BE2C (cell line): Measurements from ENCODE around the gene PDE4A.

ENCODE experiments used
- DNase-seq: peaks from one replicate; pipeline ENCODE4 v3.0.0-alpha.2; 2020
- H3K27me3 ChIP-seq: fragments of 250-450 bp; sonication (Bioruptor Pico); 2 replicates; pipeline ENCODE4 v1.5.1; 2020; ENCODE audit warnings: mild to moderate bottlenecking
- H3K36me3 ChIP-seq: fragments of 250-450 bp; sonication (Bioruptor Pico); 2 replicates; pipeline ENCODE4 v1.5.1; 2020; ENCODE audit warnings: mild to moderate bottlenecking
- H3K4me1 ChIP-seq: fragments of 250-450 bp; sonication (Bioruptor Pico); 2 replicates; pipeline ENCODE4 v1.5.1; 2020
- H3K4me3 ChIP-seq: 2 replicates; pipeline ENCODE4 v1.5.1; 2011; ENCODE audit warnings: low read depth, low read length
- H3K9me3 ChIP-seq: fragments of 250-450 bp; sonication (Bioruptor Pico); 2 replicates; pipeline ENCODE4 v1.5.1; 2020
- TF ChIP-seq, protein P1 (sequence below): IDR thresholded peaks from 2 replicates; pipeline ENCODE4 v1.5.1; 2012; ENCODE audit warnings: mild to moderate bottlenecking, low read depth, low read length

Gene PDE4A

DNA sequence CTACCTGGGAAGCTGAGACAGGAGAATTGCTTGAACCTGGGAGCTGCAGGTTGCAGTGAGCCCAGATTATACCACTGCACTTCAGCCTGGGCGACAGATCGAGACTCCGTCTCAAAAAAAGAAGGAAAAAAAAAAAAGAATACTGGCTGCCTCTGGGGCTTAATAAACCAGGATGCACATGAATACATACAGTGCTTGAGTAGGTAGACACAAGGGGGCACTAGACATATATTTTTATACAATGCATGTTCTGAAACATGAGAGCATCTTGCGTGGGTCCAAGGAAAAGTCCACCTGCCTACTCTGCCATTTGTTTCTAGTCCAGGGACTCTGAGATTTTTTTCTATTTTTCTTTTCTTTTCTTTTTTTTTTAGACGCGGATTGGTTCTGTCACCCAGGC lies 51.6 kb downstream of the PDE4A start:
- Histone ChIP-seq H3K27me3 (no peaks in the 10 kb centered on the region), H3K36me3 (0 out of 2 replicates have a peak, but pooled peaks cover 5% of the 10 kb centered on the region), H3K4me3 (no peak overlapping the region), H3K4me1 (no peaks in the 10 kb centered on the region), H3K9me3 (no peaks in the 10 kb centered on the region)
- TF ChIP-seq, protein P1, sequence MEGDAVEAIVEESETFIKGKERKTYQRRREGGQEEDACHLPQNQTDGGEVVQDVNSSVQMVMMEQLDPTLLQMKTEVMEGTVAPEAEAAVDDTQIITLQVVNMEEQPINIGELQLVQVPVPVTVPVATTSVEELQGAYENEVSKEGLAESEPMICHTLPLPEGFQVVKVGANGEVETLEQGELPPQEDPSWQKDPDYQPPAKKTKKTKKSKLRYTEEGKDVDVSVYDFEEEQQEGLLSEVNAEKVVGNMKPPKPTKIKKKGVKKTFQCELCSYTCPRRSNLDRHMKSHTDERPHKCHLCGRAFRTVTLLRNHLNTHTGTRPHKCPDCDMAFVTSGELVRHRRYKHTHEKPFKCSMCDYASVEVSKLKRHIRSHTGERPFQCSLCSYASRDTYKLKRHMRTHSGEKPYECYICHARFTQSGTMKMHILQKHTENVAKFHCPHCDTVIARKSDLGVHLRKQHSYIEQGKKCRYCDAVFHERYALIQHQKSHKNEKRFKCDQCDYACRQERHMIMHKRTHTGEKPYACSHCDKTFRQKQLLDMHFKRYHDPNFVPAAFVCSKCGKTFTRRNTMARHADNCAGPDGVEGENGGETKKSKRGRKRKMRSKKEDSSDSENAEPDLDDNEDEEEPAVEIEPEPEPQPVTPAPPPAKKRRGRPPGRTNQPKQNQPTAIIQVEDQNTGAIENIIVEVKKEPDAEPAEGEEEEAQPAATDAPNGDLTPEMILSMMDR = peak; percentile 57
- DNase-seq = no peak

DNA sequence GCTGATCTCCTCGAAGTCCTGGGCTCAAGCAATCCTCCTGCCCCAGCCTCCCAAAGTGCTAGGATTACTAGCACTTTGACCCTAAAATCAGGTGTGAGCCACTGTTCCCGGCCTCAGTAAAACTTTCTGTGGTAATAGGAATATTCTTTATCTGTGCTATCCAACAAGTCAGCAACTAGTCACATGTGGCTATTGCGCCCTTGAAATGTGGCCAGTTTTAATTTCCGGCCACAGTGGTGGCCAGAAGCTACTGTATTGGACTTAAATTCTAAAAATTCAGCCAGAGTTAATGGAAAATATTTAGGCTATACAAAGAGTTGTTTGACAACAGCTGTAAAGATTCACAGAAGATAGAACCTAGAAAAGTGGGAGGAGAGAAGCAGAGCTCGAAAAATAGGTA lies 52.9 kb downstream of the PDE4A start:
- H3K36me3 ChIP-seq = no peaks in the 10 kb centered on the region
- no peaks in the 10 kb centered on the region for H3K9me3 ChIP-seq
- no peak for DNase-seq
- H3K4me1 ChIP-seq = no peaks in the 10 kb centered on the region
- TF ChIP-seq, protein P1 = no peak
- no peaks in the 10 kb centered on the region for H3K27me3 ChIP-seq
- no peak overlapping the region for H3K4me3 ChIP-seq

DNA sequence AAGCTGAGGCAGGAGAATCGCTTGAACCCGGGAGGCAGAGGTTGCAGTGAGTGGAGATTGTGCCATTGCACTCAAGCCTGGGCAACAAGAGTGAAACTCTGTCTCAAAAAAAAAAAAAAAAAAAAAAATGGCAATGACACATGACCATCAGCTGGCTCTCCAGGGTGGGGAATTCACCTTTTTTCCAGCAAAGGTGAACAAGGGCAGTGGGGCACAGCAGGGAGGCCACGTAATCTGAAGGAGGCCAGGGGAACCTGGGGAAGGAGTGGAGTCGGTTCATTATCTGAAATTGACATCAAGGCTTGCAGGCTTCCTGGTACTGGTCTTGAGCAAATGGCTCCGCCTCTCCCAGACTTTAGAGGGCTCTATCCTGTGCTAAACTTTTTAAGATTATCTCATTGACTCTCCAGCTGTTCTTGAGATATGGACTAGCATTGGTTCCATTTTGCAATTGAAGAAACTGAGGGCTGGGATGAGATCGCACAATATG lies 54.7 kb downstream of the PDE4A start:
- H3K27me3 ChIP-seq = no peaks in the 10 kb centered on the region
- TF ChIP-seq, protein P1 = no peak
- DNase-seq = no peak
- H3K4me3 ChIP-seq = no peak overlapping the region
- no peaks in the 10 kb centered on the region for H3K9me3 ChIP-seq
- peaks cover 3% of the 10 kb centered on the region for H3K4me1 ChIP-seq
- no peaks in the 10 kb centered on the region for H3K36me3 ChIP-seq

DNA sequence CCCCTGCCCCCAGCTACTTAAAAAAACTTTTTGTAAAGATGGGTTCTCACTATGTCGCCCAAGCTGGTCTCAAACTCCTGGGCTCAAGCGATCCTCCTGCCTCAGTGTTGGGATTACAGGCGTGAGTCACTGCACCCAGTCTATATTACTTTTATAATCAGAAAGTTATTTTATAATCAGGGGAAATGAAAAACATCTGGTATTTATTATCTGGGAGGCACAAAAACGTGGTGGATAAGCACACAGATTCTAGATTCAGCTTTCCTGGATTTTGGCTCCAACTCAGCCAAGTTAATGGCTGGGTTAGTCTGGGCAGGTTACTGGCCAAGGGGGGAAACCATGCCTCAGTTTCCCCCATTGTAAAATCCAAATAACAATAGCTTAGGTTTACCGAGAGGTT lies 58.1 kb downstream of the PDE4A start:
- DNase-seq = no peak
- Histone ChIP-seq H3K36me3 (no peaks in the 10 kb centered on the region), H3K27me3 (no peaks in the 10 kb centered on the region), H3K4me3 (no peak overlapping the region), H3K9me3 (no peaks in the 10 kb centered on the region), H3K4me1 (peaks cover 3% of the 10 kb centered on the region)
- TF ChIP-seq, protein P1 = no peak

DNA sequence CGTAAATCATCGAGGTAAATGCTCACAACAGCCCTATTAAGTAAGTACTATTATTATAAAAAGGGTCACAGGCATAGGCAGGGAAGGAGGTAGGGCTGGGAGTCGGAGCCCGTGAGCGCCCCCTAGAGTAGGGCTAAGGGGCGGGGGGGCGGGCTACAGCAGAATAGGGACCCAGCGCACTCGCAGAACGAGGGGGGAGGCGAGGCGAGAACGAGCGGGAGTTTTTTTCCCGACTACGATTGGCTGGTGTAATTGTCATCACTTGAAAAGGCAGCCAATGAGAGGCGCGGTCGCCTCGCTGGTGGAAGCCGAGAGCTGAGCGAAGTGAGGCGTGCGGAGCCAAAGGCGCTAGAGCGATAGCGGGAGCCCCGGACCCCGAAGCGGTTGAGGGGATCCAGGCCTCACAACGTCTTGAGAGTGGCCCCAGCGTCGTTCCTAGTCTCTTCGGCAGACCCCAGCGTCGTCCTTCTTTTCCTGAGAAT lies 58.6 kb downstream of the PDE4A start:
- TF ChIP-seq, protein P1 = peak; percentile 29
- no peak overlapping the region for H3K4me3 ChIP-seq

DNA sequence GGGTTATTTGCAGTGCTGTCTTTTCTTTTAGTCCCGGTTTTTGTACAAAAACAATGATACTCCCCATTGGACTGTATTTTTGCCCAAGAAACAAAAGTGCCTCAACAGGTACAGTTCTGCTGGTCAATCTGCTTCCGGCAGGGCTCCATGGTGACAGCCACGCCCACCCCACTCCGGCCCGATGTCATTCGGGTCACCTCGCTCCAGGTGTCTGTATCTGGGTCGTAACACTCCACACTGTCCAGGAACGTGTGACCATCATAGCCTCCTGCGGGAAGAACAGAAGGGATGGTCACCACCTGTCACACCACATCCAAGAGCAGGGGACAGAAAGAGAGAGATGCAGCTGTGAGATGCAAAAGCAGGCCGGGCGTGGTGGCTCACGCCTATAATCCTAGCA lies 66.2 kb downstream of the PDE4A start:
- TF ChIP-seq, protein P1 = no peak
- H3K27me3 ChIP-seq = no peaks in the 10 kb centered on the region
- no peak for DNase-seq
- H3K4me3 ChIP-seq = no peak overlapping the region
- H3K4me1 ChIP-seq = no peaks in the 10 kb centered on the region
- no peaks in the 10 kb centered on the region for H3K9me3 ChIP-seq
- peaks cover 51% of the 10 kb centered on the region for H3K36me3 ChIP-seq

More for the DNA sequence above, 58.6 kb downstream of the PDE4A start:
- DNase-seq = peak; percentile 78
- Histone ChIP-seq H3K36me3 (no peaks in the 10 kb centered on the region), H3K4me1 (peaks cover 3% of the 10 kb centered on the region), H3K9me3 (no peaks in the 10 kb centered on the region), H3K27me3 (no peaks in the 10 kb centered on the region)
